ENCODE results near the gene RHOB.
A peak's percentile ranks its signal among the peaks of the same experiment; 100 is the strongest.

The RHOB gene

DNA sequence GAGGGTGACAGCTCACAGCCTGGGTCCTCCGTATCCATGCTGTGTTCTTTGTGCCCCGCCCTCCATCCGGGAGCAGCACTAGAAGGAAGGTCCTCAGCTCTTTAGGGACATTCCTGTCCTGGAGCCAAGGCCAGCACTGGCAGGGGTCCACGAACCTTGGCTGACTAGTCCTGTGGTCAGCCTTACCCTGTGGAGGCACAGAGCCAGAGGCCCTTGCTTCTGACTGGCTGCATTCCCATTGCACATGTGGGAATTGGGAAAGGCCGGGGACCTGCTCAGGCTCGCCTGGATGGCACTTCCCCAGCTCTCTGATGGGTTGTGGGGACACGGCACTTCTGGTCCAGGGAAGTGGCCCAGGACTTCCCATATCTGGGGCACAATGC, 24.9 kb upstream of the RHOB start:
- no peak overlapping the region for H3K27ac ChIP-seq (ENCODE audit: low read depth, low read length)

DNA sequence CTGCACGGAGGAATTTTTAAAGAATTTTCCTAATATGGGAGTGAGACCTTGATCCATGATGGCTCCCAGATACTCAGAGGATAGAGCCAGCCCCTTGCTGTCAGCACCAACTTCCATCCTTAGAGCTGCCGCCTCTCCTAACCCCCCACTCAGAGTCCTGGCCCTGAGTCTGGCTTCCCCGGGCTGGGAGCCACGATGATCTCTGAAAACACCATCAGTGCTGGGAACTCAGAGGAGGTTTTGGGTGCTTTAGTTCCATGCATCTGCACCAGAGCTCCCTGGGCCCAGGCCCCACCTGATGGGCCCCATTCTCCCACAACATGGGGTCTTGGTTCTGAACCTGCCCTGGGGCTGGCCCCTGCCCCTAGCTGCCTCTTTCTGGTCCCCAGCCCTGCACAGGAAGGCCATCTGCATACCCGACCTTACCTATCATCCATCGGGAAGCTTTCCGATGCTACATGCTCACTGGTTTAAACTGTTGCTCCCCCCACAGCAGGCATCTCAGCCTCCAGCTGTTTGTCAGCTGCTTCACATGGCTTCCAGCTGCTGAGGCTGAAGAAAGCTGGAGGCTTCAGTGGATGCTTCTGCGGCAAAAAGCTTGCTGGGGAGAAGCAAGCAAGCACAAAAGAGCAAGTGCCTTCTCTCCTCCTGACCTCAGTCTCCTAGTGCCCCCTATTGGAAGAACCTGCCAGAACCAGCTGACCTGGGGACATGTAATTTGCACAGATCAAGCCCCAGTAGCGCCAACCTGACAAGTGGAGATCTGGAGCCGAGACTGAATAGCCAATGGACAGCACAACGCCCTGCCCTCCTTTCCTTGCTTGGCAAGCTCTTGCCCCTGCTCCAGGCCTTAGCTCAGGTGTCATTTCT, 24.2 kb upstream of the RHOB start:
- no peaks in the 10 kb centered on the region for H4K20me1 ChIP-seq (ENCODE audit: control insufficient read depth, insufficient read depth, low read depth, low read length)
- H3K36me3 ChIP-seq (ENCODE audit: control insufficient read depth, low read length), result no peaks in the 10 kb centered on the region
- peaks cover 4% of the 10 kb centered on the region for H3K27me3 ChIP-seq (ENCODE audit: control insufficient read depth, low read length)
- no peaks in the 10 kb centered on the region for H3K9me3 ChIP-seq (ENCODE audit: control insufficient read depth, insufficient read depth, low read length)
- peaks cover 19% of the 10 kb centered on the region for H3K4me1 ChIP-seq (ENCODE audit: control insufficient read depth, low read length)
- TF ChIP-seq, protein P1, sequence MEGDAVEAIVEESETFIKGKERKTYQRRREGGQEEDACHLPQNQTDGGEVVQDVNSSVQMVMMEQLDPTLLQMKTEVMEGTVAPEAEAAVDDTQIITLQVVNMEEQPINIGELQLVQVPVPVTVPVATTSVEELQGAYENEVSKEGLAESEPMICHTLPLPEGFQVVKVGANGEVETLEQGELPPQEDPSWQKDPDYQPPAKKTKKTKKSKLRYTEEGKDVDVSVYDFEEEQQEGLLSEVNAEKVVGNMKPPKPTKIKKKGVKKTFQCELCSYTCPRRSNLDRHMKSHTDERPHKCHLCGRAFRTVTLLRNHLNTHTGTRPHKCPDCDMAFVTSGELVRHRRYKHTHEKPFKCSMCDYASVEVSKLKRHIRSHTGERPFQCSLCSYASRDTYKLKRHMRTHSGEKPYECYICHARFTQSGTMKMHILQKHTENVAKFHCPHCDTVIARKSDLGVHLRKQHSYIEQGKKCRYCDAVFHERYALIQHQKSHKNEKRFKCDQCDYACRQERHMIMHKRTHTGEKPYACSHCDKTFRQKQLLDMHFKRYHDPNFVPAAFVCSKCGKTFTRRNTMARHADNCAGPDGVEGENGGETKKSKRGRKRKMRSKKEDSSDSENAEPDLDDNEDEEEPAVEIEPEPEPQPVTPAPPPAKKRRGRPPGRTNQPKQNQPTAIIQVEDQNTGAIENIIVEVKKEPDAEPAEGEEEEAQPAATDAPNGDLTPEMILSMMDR (IDR thresholded peaks at IDR 0.05; ENCODE audit: low read depth, low read length, poor library complexity, severe bottlenecking), result peak; percentile 39
- no peak for TF ChIP-seq EZH2phosphoT487 (IDR thresholded peaks at IDR 0.05; ENCODE audit: borderline replicate concordance, low read length)
- no peaks in the 10 kb centered on the region for H3K9me2 ChIP-seq (replicated peaks; ENCODE audit: control insufficient read depth, low read length)
- no peaks in the 10 kb centered on the region for H3K79me2 ChIP-seq (ENCODE audit: control insufficient read depth, low read length)
- H3K27ac ChIP-seq (ENCODE audit: low read depth, low read length), result no peak overlapping the region
- no peaks in the 10 kb centered on the region for H3F3A ChIP-seq (ENCODE audit: control insufficient read depth, insufficient read depth)
- no peak overlapping the region for H3K4me3 ChIP-seq (ENCODE audit: low read length)
- no peak overlapping the region for H3K4me2 ChIP-seq (ENCODE audit: low read length)

More for the DNA sequence above, 24.9 kb upstream of the RHOB start:
- Histone ChIP-seq H3K4me3 (ENCODE audit: low read length) (no peak overlapping the region), H3F3A (ENCODE audit: control insufficient read depth, insufficient read depth) (no peaks in the 10 kb centered on the region), H3K4me1 (ENCODE audit: control insufficient read depth, low read length) (peaks cover 19% of the 10 kb centered on the region), H3K9me2 (replicated peaks; ENCODE audit: control insufficient read depth, low read length) (no peaks in the 10 kb centered on the region), H4K20me1 (ENCODE audit: control insufficient read depth, insufficient read depth, low read depth, low read length) (no peaks in the 10 kb centered on the region), H3K79me2 (ENCODE audit: control insufficient read depth, low read length) (no peaks in the 10 kb centered on the region), H3K9me3 (ENCODE audit: control insufficient read depth, insufficient read depth, low read length) (no peaks in the 10 kb centered on the region), H3K36me3 (ENCODE audit: control insufficient read depth, low read length) (no peaks in the 10 kb centered on the region), H3K27me3 (ENCODE audit: control insufficient read depth, low read length) (peaks cover 6% of the 10 kb centered on the region), H3K4me2 (ENCODE audit: low read length) (no peak overlapping the region)
- TF ChIP-seq, protein P1 (IDR thresholded peaks at IDR 0.05; ENCODE audit: low read depth, low read length, poor library complexity, severe bottlenecking), result no peak
- TF ChIP-seq EZH2phosphoT487 (IDR thresholded peaks at IDR 0.05; ENCODE audit: borderline replicate concordance, low read length), result no peak

DNA sequence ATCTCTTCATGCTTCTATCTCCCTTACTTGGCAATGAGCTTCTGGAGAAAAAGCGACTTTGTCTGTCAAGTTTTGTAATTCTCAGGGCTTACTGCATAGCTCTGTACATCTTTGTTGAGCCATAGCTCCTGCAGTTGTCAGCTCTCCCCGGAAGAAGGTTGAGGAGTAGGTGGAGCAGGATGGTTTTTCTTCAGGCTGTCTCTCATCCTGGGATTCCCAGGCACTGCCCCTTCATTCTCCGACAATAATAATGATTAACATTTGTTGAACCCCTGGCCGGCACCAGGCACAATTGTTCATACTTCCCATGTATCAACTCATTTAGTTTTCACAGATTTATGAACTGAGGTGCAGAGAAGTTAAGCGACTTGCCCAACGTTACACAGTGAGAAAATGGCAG, 23.5 kb upstream of the RHOB start:
- Histone ChIP-seq H3K36me3 (ENCODE audit: control insufficient read depth, low read length) (no peaks in the 10 kb centered on the region), H3F3A (ENCODE audit: control insufficient read depth, insufficient read depth) (no peaks in the 10 kb centered on the region), H3K79me2 (ENCODE audit: control insufficient read depth, low read length) (no peaks in the 10 kb centered on the region), H3K4me2 (ENCODE audit: low read length) (no peak overlapping the region), H3K9me3 (ENCODE audit: control insufficient read depth, insufficient read depth, low read length) (no peaks in the 10 kb centered on the region), H4K20me1 (ENCODE audit: control insufficient read depth, insufficient read depth, low read depth, low read length) (no peaks in the 10 kb centered on the region), H3K4me3 (ENCODE audit: low read length) (no peak overlapping the region), H3K27ac (ENCODE audit: low read depth, low read length) (no peak overlapping the region), H3K4me1 (ENCODE audit: control insufficient read depth, low read length) (peaks cover 19% of the 10 kb centered on the region), H3K9me2 (replicated peaks; ENCODE audit: control insufficient read depth, low read length) (no peaks in the 10 kb centered on the region), H3K27me3 (ENCODE audit: control insufficient read depth, low read length) (peaks cover 4% of the 10 kb centered on the region)
- TF ChIP-seq, protein P1 (IDR thresholded peaks at IDR 0.05; ENCODE audit: low read depth, low read length, poor library complexity, severe bottlenecking), result no peak
- TF ChIP-seq EZH2phosphoT487 (IDR thresholded peaks at IDR 0.05; ENCODE audit: borderline replicate concordance, low read length), result no peak
